Measurements from ENCODE around the gene NDUFC1.
A peak's percentile ranks its signal among the peaks of the same experiment; 100 is the strongest.

Gene NDUFC1

DNA sequence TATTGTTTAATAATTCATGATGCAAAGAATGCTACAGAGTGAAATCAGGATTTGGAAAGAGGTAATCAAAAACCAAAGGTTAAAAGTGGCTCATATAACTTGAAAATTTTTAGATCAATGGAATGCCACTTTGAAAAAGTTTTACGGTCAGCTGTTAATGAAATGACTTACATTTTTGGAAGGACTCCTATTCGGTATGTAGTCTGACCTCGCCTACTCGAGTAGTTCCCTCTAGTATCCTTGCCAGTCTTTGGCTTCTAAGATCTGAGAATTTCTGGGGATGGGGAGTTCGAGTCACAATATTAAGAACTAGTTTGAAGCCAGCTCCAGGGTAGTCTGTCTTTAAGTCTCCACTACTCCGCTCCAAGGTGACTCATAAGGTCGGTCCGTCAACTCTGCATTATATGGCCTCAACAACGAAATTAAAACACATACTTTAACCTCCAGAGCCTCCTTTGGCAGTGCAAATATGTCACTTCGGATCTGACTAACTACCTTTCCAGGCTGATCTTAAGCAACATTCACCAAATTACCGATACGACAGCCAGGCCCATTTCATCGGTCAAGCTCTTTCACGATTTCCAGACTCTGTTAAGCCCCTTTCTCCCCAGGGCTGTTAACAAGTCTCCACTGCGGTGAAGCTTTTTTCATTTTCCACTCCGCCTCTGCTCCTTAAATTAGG is 1.7 kb downstream of the NDUFC1 start:
- peaks cover 18% of the 10 kb centered on the region for H3K9me3 ChIP-seq

DNA sequence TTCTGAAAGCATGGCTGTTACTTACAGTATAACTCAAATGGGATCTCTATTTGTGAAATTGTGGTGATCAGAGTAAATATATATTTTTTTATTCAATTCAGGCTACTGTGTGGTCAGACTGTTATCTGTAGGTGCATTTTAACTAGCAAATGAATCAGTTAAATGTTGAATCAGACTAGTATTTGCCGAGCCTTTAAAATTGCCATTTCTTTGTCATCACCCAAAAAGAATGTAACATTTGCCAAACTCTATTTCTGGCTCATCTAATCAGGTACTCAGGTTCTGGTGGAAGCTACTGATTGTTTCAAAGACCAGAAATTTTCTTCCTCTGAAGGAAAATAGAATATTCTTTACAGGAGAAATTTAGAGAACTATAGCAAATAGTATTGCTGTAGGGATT is 2.7 kb downstream of the NDUFC1 start:
- Histone ChIP-seq H3K4me1 (peaks cover 42% of the 10 kb centered on the region), H3K4me2 (peak overlapping the region; percentile 84), H3K27me3 (no peaks in the 10 kb centered on the region), H3K27ac (no peak overlapping the region), H3K36me3 (peaks cover 11% of the 10 kb centered on the region), H4K20me1 (peaks cover 31% of the 10 kb centered on the region), H3K4me3 (no peak overlapping the region), H3K9me3 (peaks cover 9% of the 10 kb centered on the region), H3K9ac (no peak overlapping the region)
- no peak for TF ChIP-seq Cebpa-rat (IDR thresholded peaks at IDR 0.05)

More for the DNA sequence above, 1.7 kb downstream of the NDUFC1 start:
- H4K20me1 ChIP-seq, result peaks cover 41% of the 10 kb centered on the region
- no peaks in the 10 kb centered on the region for H3K27me3 ChIP-seq
- H3K27ac ChIP-seq, result peak overlapping the region; percentile 98
- peak overlapping the region; percentile 97 for H3K4me3 ChIP-seq
- H3K4me1 ChIP-seq, result peaks cover 39% of the 10 kb centered on the region
- H3K36me3 ChIP-seq, result peaks cover 20% of the 10 kb centered on the region
- TF ChIP-seq Cebpa-rat (IDR thresholded peaks at IDR 0.05), result no peak
- H3K9ac ChIP-seq, result peak overlapping the region; percentile 97
- H3K4me2 ChIP-seq, result peak overlapping the region; percentile 84

DNA sequence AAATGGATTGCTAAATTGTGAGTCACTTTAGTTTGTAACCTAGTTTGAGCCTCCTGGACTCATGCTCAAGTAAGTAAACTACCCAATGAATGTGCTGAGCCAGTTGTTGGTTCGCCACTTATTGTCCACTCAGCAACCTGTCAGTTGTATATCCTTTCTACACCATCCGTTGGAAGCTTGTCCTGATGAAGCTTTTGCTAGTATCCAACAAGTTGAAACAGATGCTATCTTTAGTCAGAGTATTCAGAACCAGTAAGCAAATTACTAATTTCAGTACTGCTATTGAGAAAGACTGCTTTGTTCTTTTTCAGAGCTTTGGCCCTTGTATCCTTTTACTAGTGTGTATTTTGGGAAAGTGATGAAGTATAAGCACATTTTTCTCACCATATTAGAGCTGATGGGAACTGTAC is 5.3 kb downstream of the NDUFC1 start:
- Histone ChIP-seq H3K4me3 (no peak overlapping the region), H3K9ac (no peak overlapping the region), H3K4me1 (peaks cover 42% of the 10 kb centered on the region), H3K27ac (no peak overlapping the region), H3K36me3 (peaks cover 23% of the 10 kb centered on the region), H3K27me3 (no peaks in the 10 kb centered on the region), H3K4me2 (no peak overlapping the region), H3K9me3 (no peaks in the 10 kb centered on the region), H4K20me1 (peaks cover 5% of the 10 kb centered on the region)
- no peak for TF ChIP-seq Cebpa-rat (IDR thresholded peaks at IDR 0.05)

DNA sequence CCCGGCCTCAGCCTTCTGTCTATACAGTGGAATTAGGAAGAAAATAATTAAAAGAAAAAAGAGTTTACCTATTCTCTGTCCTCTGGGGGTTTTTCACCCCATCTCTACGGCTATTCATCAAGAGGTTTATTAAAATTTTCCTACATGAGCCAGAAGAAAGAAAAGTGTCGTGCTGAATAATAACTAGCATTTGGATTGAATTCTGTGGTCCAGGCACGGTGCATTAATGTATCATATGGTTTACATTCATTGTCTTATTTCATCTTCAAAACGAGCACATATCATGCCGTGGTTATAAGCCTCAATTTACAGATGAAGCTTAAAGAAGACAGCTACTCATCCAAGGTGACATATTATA is 6.4 kb downstream of the NDUFC1 start:
- Histone ChIP-seq H4K20me1 (no peaks in the 10 kb centered on the region), H3K4me3 (peak overlapping the region; percentile 82), H3K4me2 (peak overlapping the region; percentile 82), H3K9ac (peak overlapping the region; percentile 94; the same call in 1 of the 2 replicates), H3K27me3 (no peaks in the 10 kb centered on the region), H3K9me3 (no peaks in the 10 kb centered on the region), H3K27ac (no peak overlapping the region), H3K4me1 (peaks cover 42% of the 10 kb centered on the region), H3K36me3 (peaks cover 34% of the 10 kb centered on the region)
- TF ChIP-seq Cebpa-rat (IDR thresholded peaks at IDR 0.05), result no peak

DNA sequence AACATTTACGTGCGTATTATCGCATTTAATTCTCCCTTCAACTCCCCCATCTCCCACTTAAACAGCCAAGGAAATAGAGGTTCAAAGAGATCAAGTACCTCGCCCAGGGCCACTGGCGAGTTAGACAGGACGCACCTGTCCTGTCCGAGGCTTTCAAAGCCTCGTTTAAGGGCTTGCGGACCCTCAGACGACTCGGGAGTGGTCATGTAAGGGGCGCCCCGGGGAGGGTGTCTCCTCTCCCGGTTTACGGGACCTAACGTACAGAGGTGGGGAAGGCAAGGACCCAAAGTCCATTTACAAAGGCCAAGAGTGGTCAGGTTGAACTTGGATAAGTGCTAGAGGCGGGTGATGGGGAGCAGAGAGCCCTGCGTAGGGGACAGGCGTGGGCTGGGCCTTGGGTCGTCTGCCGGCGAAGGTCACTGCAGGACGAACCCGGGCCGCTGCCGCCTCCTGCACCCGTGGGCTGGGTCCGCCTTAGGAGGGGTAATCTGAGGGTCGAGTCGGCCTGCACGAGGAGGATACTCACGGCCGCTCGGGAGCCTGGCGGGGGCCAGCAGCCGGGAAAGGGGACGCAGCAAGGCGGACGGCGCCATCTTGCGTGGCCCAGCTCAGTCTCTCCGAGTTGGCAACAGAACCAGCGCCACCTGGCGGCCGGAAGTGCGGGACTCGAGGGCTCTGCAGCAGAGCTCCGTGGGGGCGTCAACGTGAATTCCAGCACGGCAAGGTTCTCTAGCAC is 6.9 kb downstream of the NDUFC1 start:
- H3K27ac ChIP-seq, result peak overlapping the region; percentile 93
- H4K20me1 ChIP-seq, result no peaks in the 10 kb centered on the region
- peaks cover 39% of the 10 kb centered on the region for H3K36me3 ChIP-seq
- H3K4me3 ChIP-seq, result peak overlapping the region; percentile 82
- peak overlapping the region; percentile 94 for H3K9ac ChIP-seq
- H3K4me2 ChIP-seq, result peak overlapping the region; percentile 82
- no peaks in the 10 kb centered on the region for H3K9me3 ChIP-seq
- no peak for TF ChIP-seq Cebpa-rat (IDR thresholded peaks at IDR 0.05)
- H3K27me3 ChIP-seq, result no peaks in the 10 kb centered on the region
- peaks cover 39% of the 10 kb centered on the region for H3K4me1 ChIP-seq

DNA sequence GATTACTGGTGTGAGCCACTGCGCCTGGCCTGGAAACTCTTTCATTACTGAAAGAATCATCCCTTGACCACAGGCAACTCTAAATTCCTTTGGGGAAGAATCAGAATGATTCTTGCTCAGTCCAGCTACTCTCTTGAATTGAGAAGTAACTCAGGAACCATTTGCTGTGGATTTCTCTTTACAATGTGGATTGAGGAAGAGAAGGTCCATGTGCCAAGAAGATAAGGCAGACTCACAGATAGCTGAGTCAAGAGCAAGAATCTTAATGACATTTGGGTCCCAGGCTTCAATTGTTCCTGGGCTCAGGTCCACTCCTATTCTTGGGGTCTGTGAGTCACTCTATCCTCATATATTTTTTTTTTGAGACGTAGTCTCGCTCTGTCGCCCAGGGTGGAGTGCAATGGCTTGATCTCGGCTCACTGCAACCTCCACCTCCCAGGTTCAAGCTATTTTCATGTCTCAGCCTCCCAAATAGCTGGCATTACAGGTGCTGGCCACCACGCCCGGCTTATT is 16.0 kb downstream of the NDUFC1 start:
- no peaks in the 10 kb centered on the region for H4K20me1 ChIP-seq
- no peak overlapping the region for H3K27ac ChIP-seq
- no peak for TF ChIP-seq Cebpa-rat (IDR thresholded peaks at IDR 0.05)
- no peak overlapping the region for H3K4me3 ChIP-seq
- H3K4me2 ChIP-seq, result no peak overlapping the region
- H3K9me3 ChIP-seq, result peaks cover 10% of the 10 kb centered on the region
- no peak overlapping the region for H3K9ac ChIP-seq
- H3K4me1 ChIP-seq, result peaks cover 6% of the 10 kb centered on the region; the same call in 1 of the 2 replicates
- no peaks in the 10 kb centered on the region for H3K27me3 ChIP-seq
- peaks cover 39% of the 10 kb centered on the region for H3K36me3 ChIP-seq

DNA sequence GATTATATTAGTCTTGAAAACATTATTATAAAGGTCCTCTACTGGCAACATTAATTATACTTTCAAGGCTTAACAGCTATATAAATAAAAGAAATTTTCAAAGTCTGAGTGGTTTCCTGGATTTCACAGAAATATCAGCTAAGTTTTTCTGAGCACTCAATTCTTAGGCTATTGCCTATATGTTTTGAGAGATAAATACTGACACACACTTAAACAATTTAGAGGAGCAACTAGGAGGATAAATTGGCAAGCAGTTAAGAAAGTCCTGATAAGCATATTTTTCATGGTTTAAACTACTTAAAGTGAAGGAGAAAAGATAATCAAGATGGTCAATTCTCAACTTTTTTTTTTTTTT is 19.6 kb downstream of the NDUFC1 start:
- Histone ChIP-seq H3K4me1 (peaks cover 6% of the 10 kb centered on the region; the same call in 1 of the 2 replicates), H3K4me2 (no peak overlapping the region), H3K27ac (no peak overlapping the region), H3K9ac (no peak overlapping the region), H3K4me3 (no peak overlapping the region), H4K20me1 (no peaks in the 10 kb centered on the region), H3K27me3 (no peaks in the 10 kb centered on the region), H3K36me3 (peaks cover 7% of the 10 kb centered on the region; the same call in 1 of the 2 replicates), H3K9me3 (peaks cover 26% of the 10 kb centered on the region)
- no peak for TF ChIP-seq Cebpa-rat (IDR thresholded peaks at IDR 0.05)

DNA sequence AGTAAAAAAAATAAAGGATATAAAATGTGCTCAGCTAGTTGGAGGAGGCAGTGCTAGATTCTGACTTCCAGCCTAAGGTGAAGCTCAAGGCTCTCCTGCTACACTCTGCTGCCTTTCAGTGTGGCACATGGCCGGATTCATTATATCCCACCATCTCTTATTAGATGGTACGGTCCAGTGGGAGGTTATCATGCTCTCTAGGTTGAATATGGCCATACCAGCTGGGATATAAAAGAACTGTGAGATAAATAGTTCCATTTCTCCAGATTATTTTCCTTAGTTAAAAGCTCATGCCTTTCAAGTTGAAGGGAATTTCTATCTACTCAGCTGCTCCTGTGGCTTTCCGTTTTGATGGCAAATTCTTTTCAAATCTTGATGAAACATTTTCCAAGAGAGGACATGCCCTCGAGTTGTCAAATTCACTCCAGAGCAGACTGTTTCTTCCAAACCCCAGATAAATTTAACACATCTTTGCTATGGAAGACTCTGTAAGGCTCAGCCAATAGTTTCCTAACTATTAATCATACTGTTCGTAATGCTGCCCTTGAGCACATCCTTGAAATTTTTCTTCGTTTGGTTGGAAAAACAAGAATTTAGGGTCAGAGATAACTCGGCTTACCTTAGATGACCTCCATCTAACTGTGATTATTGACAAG is 20.1 kb downstream of the NDUFC1 start:
- Histone ChIP-seq H3K4me1 (peaks cover 6% of the 10 kb centered on the region; the same call in 1 of the 2 replicates), H4K20me1 (no peaks in the 10 kb centered on the region), H3K36me3 (peaks cover 7% of the 10 kb centered on the region; the same call in 1 of the 2 replicates), H3K4me3 (no peak overlapping the region), H3K9ac (no peak overlapping the region), H3K4me2 (no peak overlapping the region), H3K9me3 (peaks cover 26% of the 10 kb centered on the region), H3K27ac (no peak overlapping the region), H3K27me3 (no peaks in the 10 kb centered on the region)
- TF ChIP-seq Cebpa-rat (IDR thresholded peaks at IDR 0.05), result no peak

DNA sequence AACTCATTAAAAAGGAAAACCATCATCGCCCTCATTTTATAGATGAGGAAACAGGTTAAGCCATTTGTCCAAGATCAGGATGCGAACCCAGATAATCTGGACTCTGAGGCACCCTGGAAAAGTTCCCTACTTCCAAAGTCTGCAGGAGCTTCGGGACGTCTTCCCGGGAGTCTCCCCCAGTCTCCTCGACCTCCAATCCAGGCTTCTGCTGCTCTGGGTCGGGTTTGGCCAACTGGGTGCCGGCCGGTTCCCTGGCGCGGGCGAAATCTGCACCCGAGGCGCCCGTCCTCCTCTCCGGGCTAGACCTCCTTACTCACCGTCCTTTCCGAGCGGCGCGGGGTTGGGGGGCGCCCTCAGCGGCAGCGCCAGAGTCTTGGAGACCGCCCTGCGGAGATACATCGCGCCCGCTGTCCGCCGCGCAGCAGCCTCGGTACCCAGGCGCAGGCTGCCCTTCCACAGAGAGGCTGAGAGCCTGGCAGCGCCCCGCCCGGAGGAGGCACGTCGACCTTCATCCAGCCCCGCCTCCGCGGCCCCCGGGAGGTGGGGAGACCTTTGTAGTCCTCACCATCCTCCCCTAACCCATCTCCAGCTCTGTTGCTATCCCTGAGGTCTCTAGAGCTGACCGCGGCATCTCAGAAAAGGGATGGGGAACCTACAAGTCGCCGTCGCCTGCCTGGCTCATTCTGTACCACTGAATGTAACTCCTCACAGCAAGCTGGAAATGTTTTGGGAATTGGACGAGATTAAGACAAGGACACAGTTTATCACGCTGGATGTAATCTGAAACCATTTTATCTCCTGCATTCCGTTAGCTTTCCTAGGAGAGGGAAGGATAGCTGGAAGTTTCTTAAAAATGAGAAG is 22.3 kb downstream of the NDUFC1 start, which contains the start of gene MGARP:
Gene MGARP, minus strand, starts transcription at position 466 of the 861 bp plus-strand sequence. Its CDS starts 67 bp downstream, at position 399.
- H3K4me2 ChIP-seq, result no peak within 1 kb of the TSS
- peaks cover 6% of the 10 kb centered on the region; the same call in 1 of the 2 replicates for H3K4me1 ChIP-seq
- no peak for TF ChIP-seq Cebpa-rat (IDR thresholded peaks at IDR 0.05)
- H3K27ac ChIP-seq, result no peak within 1 kb of the TSS
- no peaks in the 10 kb centered on the region for H3K27me3 ChIP-seq
- no peak within 1 kb of the TSS for H3K9ac ChIP-seq
- H3K36me3 ChIP-seq, result peaks cover 7% of the 10 kb centered on the region; the same call in 1 of the 2 replicates
- no peak within 1 kb of the TSS for H3K4me3 ChIP-seq
- peaks cover 24% of the 10 kb centered on the region for H3K9me3 ChIP-seq
- no peaks in the 10 kb centered on the region for H4K20me1 ChIP-seq
